OCI-LY1 (cell line): ENCODE results near the gene DPF3.

Experiments
- H2AFZ ChIP-seq: fragments of 200-600 bp; sonication (generic), shearing (Covaris generic); 2 replicates; pipeline ENCODE4 v1.6.0; 2014; ENCODE audit warnings: antibody characterized with exemption, mild to moderate bottlenecking, low read length
- H3F3A ChIP-seq: fragments of 200-600 bp; sonication (generic), shearing (Covaris generic); 2 replicates; pipeline ENCODE4 v1.6.0; 2014; ENCODE audit warnings: mild to moderate bottlenecking, antibody characterized with exemption, low read length, moderate library complexity; ENCODE audit not compliant: insufficient read depth
- H3K27ac ChIP-seq: fragments of 200-600 bp; sonication (generic); 2 replicates; pipeline ENCODE4 v1.5.1; 2014; ENCODE audit warnings: low read length, mixed run types, mild to moderate bottlenecking, low read depth; ENCODE audit not compliant: poor library complexity, severe bottlenecking
- H3K27me3 ChIP-seq: fragments of 200-600 bp; sonication (generic); 2 replicates; pipeline ENCODE4 v1.6.0; 2014; ENCODE audit warnings: antibody characterized with exemption, mild to moderate bottlenecking, low read length, moderate library complexity; ENCODE audit not compliant: insufficient read depth
- H3K36me3 ChIP-seq: fragments of 200-600 bp; sonication (generic); 2 replicates; pipeline ENCODE4 v1.6.1; 2014; ENCODE audit warnings: mild to moderate bottlenecking, antibody characterized with exemption, low read length, moderate library complexity, mixed read lengths; ENCODE audit not compliant: insufficient read depth
- H3K4me1 ChIP-seq: fragments of 200-600 bp; sonication (generic); 2 replicates; pipeline ENCODE4 v1.5.1; 2014; ENCODE audit warnings: mild to moderate bottlenecking, low read length, moderate library complexity; ENCODE audit not compliant: insufficient read depth, severe bottlenecking
- H3K4me2 ChIP-seq: fragments of 200-600 bp; sonication (generic), shearing (Covaris generic); 2 replicates; pipeline ENCODE4 v1.6.1; 2014; ENCODE audit warnings: low read length
- H3K4me3 ChIP-seq: fragments of 200-600 bp; sonication (generic); 2 replicates; pipeline ENCODE4 v1.5.1; 2014; ENCODE audit warnings: low read length, low read depth, mild to moderate bottlenecking, mixed read lengths; ENCODE audit not compliant: poor library complexity, severe bottlenecking
- H3K79me2 ChIP-seq: fragments of 200-600 bp; shearing (Covaris generic); 2 replicates; pipeline ENCODE4 v1.6.1; 2016; ENCODE audit warnings: mixed run types, low read length, mixed read lengths; ENCODE audit not compliant: insufficient read depth
- H3K9ac ChIP-seq: fragments of 200-600 bp; sonication (generic), shearing (Covaris generic); 2 replicates; pipeline ENCODE4 v1.6.1; 2014; ENCODE audit warnings: mild to moderate bottlenecking, low read length, mixed read lengths
- H3K9me2 ChIP-seq: fragments of 200-600 bp; sonication (generic), shearing (Covaris generic); 2 replicates; pipeline ENCODE4 v1.6.1; 2014; ENCODE audit warnings: low read depth, mild to moderate bottlenecking, low read length, mixed read lengths
- H3K9me3 ChIP-seq: fragments of 200-600 bp; shearing (Covaris generic); 2 replicates; pipeline ENCODE4 v1.6.1; 2014; ENCODE audit warnings: low read length, mixed read lengths
- H4K20me1 ChIP-seq: fragments of 200-600 bp; sonication (generic), shearing (Covaris generic); 2 replicates; pipeline ENCODE4 v1.6.0; 2016; ENCODE audit warnings: mild to moderate bottlenecking, low read length; ENCODE audit not compliant: insufficient read depth
- EZH2 ChIP-seq: fragments of 200-600 bp; sonication (generic), shearing (Covaris generic); IDR thresholded peaks from 2 replicates; pipeline ENCODE4 v1.8.0; 2017; ENCODE audit warnings: borderline replicate concordance, mixed run types, mild to moderate bottlenecking, antibody characterized with exemption, low read length, moderate library complexity, mixed read lengths
- TF ChIP-seq, protein P1 (sequence below): fragments of 200-600 bp; sonication (generic), shearing (Covaris generic); IDR thresholded peaks from 2 replicates; pipeline ENCODE4 v1.5.1; 2017; ENCODE audit warnings: mild to moderate bottlenecking, antibody characterized with exemption, low read length, moderate library complexity, mixed read lengths

Gene DPF3

DNA sequence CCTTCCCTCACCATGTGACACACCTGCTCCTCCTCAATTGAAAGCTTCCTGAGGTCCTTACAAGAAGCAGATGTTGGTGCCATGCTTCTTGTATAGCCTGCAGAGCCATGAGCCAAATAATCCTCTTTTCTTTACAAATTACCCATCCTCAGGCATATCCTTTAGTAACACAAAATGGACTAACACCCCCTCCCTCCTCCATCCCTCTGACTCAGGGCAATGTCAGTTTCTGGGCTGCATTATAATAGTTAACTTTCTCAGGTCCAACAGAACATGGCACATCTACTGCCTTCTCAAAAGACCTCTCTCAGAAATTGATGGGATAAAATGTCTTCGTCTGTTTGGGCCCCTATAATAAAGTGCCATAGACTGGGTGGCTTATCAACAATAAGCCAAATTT is 287.0 kb downstream of the DPF3 start:
- Histone ChIP-seq H2AFZ (no peak overlapping the region), H3K27ac (no peak overlapping the region)

DNA sequence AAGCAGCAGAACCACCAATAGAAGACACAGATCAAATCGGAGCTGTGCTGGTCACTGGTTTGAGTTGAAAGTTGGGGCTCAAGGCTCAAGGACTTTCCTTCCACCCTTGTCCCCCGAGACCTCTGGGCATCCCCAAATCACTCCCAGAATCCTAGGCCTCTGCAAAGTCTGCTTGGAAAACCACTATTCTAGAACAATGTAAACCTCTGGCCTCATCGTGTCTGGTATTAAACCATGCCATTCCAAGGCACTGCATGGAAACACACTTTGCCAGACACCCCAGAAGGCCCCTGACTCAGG is 288.0 kb downstream of the DPF3 start:
- no peaks in the 10 kb centered on the region for H3K4me1 ChIP-seq
- no peaks in the 10 kb centered on the region for H4K20me1 ChIP-seq
- TF ChIP-seq EZH2: no peak
- TF ChIP-seq, protein P1, sequence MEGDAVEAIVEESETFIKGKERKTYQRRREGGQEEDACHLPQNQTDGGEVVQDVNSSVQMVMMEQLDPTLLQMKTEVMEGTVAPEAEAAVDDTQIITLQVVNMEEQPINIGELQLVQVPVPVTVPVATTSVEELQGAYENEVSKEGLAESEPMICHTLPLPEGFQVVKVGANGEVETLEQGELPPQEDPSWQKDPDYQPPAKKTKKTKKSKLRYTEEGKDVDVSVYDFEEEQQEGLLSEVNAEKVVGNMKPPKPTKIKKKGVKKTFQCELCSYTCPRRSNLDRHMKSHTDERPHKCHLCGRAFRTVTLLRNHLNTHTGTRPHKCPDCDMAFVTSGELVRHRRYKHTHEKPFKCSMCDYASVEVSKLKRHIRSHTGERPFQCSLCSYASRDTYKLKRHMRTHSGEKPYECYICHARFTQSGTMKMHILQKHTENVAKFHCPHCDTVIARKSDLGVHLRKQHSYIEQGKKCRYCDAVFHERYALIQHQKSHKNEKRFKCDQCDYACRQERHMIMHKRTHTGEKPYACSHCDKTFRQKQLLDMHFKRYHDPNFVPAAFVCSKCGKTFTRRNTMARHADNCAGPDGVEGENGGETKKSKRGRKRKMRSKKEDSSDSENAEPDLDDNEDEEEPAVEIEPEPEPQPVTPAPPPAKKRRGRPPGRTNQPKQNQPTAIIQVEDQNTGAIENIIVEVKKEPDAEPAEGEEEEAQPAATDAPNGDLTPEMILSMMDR: no peak
- no peak overlapping the region for H2AFZ ChIP-seq
- no peaks in the 10 kb centered on the region for H3K9me3 ChIP-seq
- no peak overlapping the region for H3K4me2 ChIP-seq
- H3F3A ChIP-seq: no peaks in the 10 kb centered on the region
- no peaks in the 10 kb centered on the region for H3K36me3 ChIP-seq
- no peaks in the 10 kb centered on the region for H3K79me2 ChIP-seq
- no peak overlapping the region for H3K27ac ChIP-seq
- H3K4me3 ChIP-seq: no peak overlapping the region
- no peaks in the 10 kb centered on the region for H3K9me2 ChIP-seq
- H3K9ac ChIP-seq: no peak overlapping the region
- H3K27me3 ChIP-seq: peaks cover 12% of the 10 kb centered on the region

More for the DNA sequence above, 287.0 kb downstream of the DPF3 start:
- Histone ChIP-seq H3K4me2 (no peak overlapping the region), H3K9me2 (no peaks in the 10 kb centered on the region), H3K4me1 (no peaks in the 10 kb centered on the region), H3F3A (no peaks in the 10 kb centered on the region), H3K79me2 (no peaks in the 10 kb centered on the region), H3K27me3 (peaks cover 12% of the 10 kb centered on the region), H3K9me3 (no peaks in the 10 kb centered on the region), H3K9ac (no peak overlapping the region), H4K20me1 (no peaks in the 10 kb centered on the region), H3K4me3 (no peak overlapping the region), H3K36me3 (no peaks in the 10 kb centered on the region)
- TF ChIP-seq EZH2: no peak
- TF ChIP-seq, protein P1: no peak

DNA sequence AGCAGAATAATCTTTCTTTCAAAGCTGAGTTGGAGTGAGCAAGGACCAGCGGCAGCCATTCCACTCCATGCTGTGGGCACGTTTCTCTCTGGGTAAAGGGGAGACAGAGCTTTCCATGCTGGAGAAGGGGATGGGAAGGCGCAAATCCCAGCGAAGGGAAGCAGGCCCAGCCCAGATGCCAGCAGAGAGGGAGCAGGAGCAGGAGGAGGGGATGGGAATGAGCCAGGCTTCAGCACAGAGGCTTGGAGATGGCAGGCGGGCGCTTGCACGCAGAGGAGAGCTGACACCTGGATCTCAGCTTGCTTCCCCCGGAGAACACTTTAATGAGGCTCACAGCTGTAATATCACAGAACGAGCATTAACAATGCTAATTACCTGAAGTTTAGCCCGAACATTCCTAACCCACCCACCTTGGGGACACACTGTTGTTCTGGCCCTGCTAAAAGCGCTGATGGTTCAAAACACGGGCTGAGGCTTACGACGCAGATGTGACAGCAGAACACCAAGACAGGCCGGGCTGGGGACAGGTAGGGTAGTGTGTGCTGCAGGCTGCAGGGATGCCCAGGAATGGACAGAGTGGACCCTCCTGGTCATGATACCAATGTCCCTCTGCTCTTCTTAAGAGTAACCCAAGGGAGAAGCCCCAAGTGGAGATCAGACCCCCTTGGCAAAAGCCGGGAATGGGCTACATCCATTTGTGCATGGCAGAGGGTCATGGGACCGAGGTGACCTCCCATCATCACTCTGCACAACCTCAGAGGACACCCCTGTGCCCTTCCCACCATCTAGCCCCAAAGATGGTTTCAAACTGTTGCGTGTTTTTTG is 288.6 kb downstream of the DPF3 start:
- TF ChIP-seq EZH2: no peak
- TF ChIP-seq, protein P1: no peak
- no peak overlapping the region for H2AFZ ChIP-seq
- H3K9me2 ChIP-seq: no peaks in the 10 kb centered on the region
- no peaks in the 10 kb centered on the region for H3K79me2 ChIP-seq
- H3K4me1 ChIP-seq: no peaks in the 10 kb centered on the region
- peaks cover 12% of the 10 kb centered on the region for H3K27me3 ChIP-seq
- no peaks in the 10 kb centered on the region for H3K36me3 ChIP-seq
- H3K9ac ChIP-seq: no peak overlapping the region
- no peaks in the 10 kb centered on the region for H3K9me3 ChIP-seq
- no peak overlapping the region for H3K4me2 ChIP-seq
- H4K20me1 ChIP-seq: no peaks in the 10 kb centered on the region
- H3K4me3 ChIP-seq: no peak overlapping the region
- no peaks in the 10 kb centered on the region for H3F3A ChIP-seq
- H3K27ac ChIP-seq: no peak overlapping the region
